Skeletal muscle tissue (tissue), 4 donors: ENCODE results near the gene PRKAB1. TPM values are rescaled to one million over a fixed set of nuclear protein-coding genes. Genes with fewer than 3 reads are reported as not detected.

ENCODE experiments used
- H3K27ac ChIP-seq: one replicate; pipeline ENCODE4 v1.7.0; 2013; ENCODE audit warnings: mild to moderate bottlenecking, low read depth, low read length, inconsistent platforms
- H3K27me3 ChIP-seq, 3 donors: one replicate each; pipeline ENCODE4 v1.7.0; 2013; ENCODE audit warnings: low read length in 3 of 3; ENCODE audit not compliant: control insufficient read depth in 3 of 3, insufficient read depth in 3 of 3
- H3K36me3 ChIP-seq, 3 donors: one replicate each; pipeline ENCODE4 v1.7.0; 2013; ENCODE audit warnings: low read length in 3 of 3; ENCODE audit not compliant: control insufficient read depth in 3 of 3, insufficient read depth in 3 of 3
- H3K4me1 ChIP-seq, 3 donors: one replicate each; pipeline ENCODE4 v1.7.0; 2013; ENCODE audit warnings: low read length in 3 of 3, mild to moderate bottlenecking in 3 of 3; ENCODE audit not compliant: control insufficient read depth in 3 of 3, insufficient read depth in 3 of 3
- H3K4me3 ChIP-seq, 3 donors: one replicate each; pipeline ENCODE4 v1.7.0; 2013; ENCODE audit warnings: low read length in 3 of 3
- H3K9ac ChIP-seq, 3 donors: one replicate each; pipeline ENCODE4 v1.7.0; 2013; ENCODE audit warnings: low read length in 3 of 3, mild to moderate bottlenecking in 3 of 3, moderate library complexity in 2 of 3, low read depth in 1 of 3
- H3K9me3 ChIP-seq, 3 donors: one replicate each; pipeline ENCODE4 v1.7.0; 2013; ENCODE audit warnings: low read length in 3 of 3; ENCODE audit not compliant: control insufficient read depth in 3 of 3
- total RNA-seq: library from RNA; depleted of rRNA; stranded (reverse); fragments of >200 nt; gene quantifications from one replicate; pipeline ENCODE4 v1.2.3, GENCODE V29; 2014
- donor health status: Osteomylitis.

The PRKAB1 gene
- total RNA-seq, 1 donor from 2014 or later, result 12.5 TPM

DNA sequence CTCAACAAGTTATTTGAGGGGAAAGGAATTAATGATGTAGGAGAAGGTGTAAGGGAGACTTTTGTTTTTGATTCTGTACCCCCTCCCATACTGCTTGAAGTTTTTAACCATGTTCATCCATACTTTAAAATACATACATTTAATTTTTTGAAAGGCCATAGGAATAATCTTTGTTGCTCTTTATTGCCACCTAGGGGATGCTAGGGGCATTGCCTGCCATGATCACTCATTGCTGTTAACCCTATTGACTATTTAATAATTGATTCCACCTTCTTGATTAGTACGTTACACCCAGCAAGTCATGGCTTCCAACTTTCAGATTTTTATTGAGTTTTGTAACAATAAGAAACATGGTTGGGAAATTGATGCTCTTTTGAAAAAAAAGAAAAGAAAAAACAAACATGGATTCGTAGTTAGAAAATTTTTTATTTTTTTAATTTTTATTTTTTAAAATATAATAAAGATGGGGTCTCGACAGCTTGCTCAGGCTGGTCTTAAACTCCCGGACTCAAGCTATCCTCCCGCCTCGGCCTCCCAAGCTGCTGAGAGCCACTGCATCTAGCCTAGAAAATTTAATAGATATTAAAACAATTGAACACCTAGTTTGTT lies 8.5 kb upstream of the PRKAB1 start:
- H3K9ac ChIP-seq, result no peak overlapping the region
- H3K27me3 ChIP-seq, result no peaks in the 10 kb centered on the region
- no peak overlapping the region for H3K4me3 ChIP-seq
- no peaks in the 10 kb centered on the region for H3K36me3 ChIP-seq
- H3K9me3 ChIP-seq, result no peaks in the 10 kb centered on the region
- no peaks in the 10 kb centered on the region for H3K4me1 ChIP-seq
- H3K27ac ChIP-seq, result no peak overlapping the region

DNA sequence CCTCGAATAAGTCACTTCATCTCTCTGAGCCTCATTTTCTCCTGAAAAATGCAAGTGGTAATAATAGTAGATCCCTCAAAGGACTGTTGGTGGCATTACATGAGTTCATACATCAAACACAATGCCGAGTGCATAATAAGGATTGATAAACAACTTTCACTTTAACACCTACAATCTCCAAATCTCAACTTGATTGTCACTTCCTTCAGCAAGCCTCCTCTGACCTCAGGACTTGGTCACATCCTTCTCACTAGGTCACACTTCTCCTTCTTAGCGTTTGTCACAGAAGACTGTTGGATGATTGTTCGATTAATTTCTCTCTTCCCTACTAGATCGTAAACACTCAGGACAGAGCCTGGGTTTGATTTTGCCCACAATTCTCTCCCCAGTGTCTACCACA lies 7.9 kb upstream of the PRKAB1 start:
- no peak overlapping the region for H3K9ac ChIP-seq
- H3K9me3 ChIP-seq, result no peaks in the 10 kb centered on the region
- H3K36me3 ChIP-seq, result no peaks in the 10 kb centered on the region
- H3K27ac ChIP-seq, result no peak overlapping the region
- no peak overlapping the region for H3K4me3 ChIP-seq
- H3K4me1 ChIP-seq, result no peaks in the 10 kb centered on the region
- no peaks in the 10 kb centered on the region for H3K27me3 ChIP-seq

DNA sequence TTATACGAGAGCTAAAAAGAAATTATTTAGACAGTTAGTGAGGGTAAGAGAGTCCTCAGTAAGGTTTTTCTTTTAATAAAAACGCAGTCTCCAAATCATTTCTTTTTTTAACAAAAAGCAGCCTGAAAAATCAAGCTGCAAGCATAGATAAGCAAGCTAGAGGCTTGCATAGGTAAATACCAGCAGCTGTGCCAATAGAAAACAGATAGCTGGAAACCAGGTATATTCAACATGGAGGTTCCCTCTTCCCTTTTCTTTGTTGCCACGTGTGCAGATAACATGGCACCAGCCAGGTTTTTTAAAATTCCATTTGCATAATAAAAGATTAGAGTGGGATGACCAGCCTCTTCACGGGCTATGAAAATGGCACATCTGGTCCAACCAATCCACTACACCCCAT lies 6.1 kb upstream of the PRKAB1 start:
- H3K4me3 ChIP-seq, result no peak overlapping the region
- peaks cover 1 to 2% (median 2%) of the 10 kb centered on the region in 3 donors for H3K4me1 ChIP-seq
- H3K9ac ChIP-seq, result no peak overlapping the region
- H3K36me3 ChIP-seq, result no peaks in the 10 kb centered on the region
- no peaks in the 10 kb centered on the region for H3K27me3 ChIP-seq
- no peak overlapping the region for H3K27ac ChIP-seq
- H3K9me3 ChIP-seq, result no peaks in the 10 kb centered on the region

DNA sequence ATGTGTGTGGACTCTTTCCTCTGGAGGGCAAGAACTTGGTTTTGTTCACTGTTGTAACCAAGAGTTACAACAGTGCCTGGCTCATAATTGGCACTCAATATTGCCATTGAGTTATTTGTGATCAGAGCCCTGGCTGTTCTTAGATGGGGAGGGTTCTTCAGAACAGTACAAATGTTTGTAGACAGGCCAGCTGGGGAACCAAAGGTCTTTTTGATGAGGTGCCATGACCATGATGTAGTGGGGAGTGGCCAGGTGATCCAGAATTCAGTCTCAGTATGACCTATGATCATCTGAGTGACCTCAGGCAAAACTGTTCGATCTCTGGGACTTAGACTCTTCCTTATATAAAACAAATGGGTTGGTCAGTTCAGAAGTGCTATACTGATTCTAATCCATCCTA lies 3.3 kb upstream of the PRKAB1 start:
- Histone ChIP-seq H3K4me1 (peaks cover 12 to 20% (median 13%) of the 10 kb centered on the region in 3 donors), H3K27ac (no peak overlapping the region), H3K4me3 (no peak overlapping the region), H3K36me3 (no peaks in the 10 kb centered on the region), H3K9me3 (no peaks in the 10 kb centered on the region), H3K27me3 (no peaks in the 10 kb centered on the region), H3K9ac (no peak overlapping the region)

DNA sequence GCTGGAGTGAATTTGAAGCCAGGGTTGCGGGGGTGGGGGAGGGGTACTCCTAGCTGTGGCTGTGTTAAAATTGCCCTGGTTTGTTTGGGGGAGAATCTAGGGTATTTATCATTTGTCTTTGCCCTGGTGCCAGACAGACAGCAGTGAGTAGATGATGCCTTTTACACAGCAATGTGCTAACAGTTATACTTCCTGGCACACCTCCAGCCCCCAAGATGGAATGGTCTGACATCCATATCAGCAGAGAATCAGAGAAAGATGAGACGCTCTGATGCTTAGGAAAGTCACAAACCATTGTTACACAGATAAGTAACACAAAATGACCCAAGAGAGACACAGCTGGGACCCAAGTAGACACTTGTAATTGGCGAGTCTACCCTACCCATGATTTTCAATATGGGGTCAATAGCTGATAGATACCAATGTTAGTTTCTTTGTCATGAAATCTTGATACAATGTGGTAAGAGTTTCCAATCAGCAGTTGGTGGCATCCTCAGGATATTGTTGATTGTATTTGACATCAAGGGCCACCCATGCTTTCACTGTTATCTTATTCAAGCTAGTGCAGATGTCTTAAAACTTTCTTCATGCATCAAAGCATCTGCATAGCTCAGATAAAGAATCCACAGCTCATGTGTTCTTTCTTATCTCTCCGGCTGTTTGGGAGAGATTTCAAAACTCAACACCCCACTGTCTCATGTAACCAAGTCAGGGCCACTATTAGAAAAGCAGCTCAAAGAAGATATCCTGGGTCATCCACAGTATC lies 2.6 kb upstream of the PRKAB1 start:
- no peak overlapping the region for H3K27ac ChIP-seq
- peaks cover 0 to 6% (median 4%) of the 10 kb centered on the region in 3 donors for H3K36me3 ChIP-seq
- no peak overlapping the region for H3K4me3 ChIP-seq
- H3K4me1 ChIP-seq, result peaks cover 19 to 27% (median 20%) of the 10 kb centered on the region in 3 donors
- H3K9ac ChIP-seq, result peak overlapping the region in 1 of 3 donors; percentile 3
- no peaks in the 10 kb centered on the region for H3K9me3 ChIP-seq
- H3K27me3 ChIP-seq, result no peaks in the 10 kb centered on the region

DNA sequence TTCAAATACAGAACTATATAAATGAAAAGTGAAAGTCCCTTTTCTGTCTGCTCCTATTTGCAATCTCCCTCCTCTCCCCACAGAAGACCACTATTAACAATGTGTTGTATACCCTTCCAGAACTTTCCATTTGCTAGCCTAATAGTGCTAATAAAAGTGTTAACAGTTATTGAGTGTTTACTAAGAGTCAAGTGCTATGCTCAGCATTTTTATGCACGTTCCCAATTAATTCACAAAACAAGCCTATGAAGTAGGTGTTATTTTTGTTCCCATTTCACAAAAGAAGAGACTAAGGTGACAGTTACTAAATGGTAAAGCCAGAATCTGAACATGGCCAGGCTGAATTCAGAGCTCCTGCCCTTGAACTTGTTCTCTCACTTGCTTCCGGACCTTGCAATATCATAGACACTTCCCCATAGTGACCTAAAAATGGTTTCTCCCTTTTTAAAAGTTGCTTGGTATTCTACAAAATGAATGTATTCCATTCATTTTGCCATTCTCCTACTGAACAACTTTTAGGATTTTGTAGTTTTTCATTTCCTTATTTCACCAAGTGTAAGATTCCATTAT lies 1.6 kb upstream of the PRKAB1 start:
- no peaks in the 10 kb centered on the region for H3K27me3 ChIP-seq
- peaks cover 0 to 11% (median 6%) of the 10 kb centered on the region in 3 donors for H3K36me3 ChIP-seq
- H3K4me3 ChIP-seq, result no peak overlapping the region
- no peaks in the 10 kb centered on the region for H3K9me3 ChIP-seq
- peaks cover 20 to 30% (median 24%) of the 10 kb centered on the region in 3 donors for H3K4me1 ChIP-seq
- H3K9ac ChIP-seq, result no peak overlapping the region
- H3K27ac ChIP-seq, result no peak overlapping the region

DNA sequence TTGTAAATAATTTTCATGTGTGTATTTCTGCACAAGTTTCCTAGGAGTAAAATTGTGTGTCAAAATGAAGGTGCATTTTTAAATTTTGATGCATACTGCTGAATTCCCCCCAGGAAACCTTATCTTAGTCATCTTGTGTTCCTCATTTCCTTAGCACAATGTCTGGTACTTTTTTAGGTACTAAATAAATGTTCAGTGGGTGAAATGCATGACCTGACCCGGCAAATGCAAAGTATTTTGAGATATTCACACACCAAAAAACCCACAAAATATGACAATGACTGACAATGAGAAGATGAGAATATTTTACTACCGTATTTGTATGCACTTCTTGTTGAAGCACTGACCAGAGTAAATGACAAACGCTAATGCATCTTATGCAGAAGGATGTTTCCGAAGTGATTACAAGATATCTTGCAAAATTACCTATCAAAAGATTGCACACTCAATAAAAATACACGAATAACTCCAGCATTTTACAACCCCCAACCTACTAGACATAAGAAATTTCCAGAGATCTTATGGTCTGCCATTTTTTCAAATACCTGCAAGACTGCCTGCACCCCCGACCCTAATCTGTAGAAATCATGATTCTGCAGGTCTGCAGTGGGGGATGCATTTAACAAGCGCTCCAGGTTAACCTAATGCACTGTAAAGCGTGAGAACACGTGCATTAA lies 895 bp upstream of the PRKAB1 start:
- Histone ChIP-seq H3K4me3 (peak overlapping the region; percentile 91 to 97 (median 94)), H3K27ac (peak overlapping the region; percentile 90), H3K36me3 (peaks cover 0 to 15% (median 11%) of the 10 kb centered on the region in 3 donors), H3K9ac (peak overlapping the region; percentile 51 to 78 (median 74)), H3K27me3 (no peaks in the 10 kb centered on the region), H3K9me3 (no peaks in the 10 kb centered on the region), H3K4me1 (peaks cover 20 to 30% (median 24%) of the 10 kb centered on the region in 3 donors)

DNA sequence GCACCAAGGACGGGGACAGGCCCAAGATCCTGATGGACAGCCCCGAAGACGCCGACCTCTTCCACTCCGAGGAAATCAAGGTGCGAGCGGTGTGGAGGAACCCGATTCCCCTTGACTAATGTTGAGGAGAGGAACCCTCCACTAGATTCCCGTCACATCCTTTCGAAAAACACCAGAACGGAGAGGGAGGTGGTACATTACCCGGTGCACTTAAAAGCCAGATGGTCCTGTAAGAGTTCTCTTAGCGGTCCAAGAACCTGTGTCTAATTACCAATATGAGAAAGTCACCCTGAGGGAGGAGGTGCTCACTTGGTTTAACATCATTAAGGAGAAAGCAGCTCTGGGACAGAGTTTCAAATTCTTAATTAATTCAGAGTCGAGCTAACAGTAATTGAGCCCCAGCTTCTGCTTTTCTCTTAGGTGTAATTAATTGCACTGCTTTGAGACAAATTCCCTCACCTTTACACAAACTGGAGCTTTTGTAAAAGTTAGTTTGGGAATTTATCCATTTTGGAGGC lies 450 bp downstream of the PRKAB1 start:
- H3K4me1 ChIP-seq, result peaks cover 24 to 35% (median 32%) of the 10 kb centered on the region in 3 donors

DNA sequence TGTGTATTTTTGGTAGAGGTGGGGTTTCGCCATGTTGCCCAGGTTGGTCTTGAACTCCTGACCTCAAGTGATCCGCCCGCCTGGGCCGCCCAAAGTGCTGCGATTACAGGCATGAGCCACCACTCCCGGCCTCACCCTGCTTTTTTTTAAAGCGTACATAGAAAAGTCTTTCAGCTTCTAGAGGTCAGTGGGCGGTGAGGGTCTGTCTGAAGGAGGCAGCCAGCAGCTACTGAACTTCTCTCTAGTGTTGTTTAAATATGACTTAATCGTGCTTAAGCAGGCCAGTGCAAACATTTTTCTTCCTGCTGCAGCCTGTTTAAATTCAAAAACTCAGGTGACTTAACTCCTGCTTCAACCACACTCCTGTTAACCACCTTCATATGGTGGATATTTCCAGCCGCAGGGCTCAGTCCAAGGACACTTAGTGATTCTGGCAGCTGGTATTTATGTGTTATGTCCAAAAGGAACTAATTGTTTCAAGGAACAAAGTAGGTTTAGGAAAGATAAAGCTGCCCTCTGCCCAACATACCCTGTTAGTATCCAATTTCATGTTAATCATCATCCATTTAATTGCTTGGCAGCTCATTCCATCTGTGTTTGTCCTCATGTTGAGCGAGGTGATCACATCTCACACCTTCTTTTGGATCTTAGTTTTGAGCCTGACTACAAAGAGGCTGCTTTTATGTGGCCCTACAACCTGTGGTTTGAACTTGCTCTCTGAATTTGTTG lies 2.0 kb downstream of the PRKAB1 start:
- no peak overlapping the region for H3K4me3 ChIP-seq
- peak overlapping the region in 2 of 3 donors; percentile 8 to 47 for H3K9ac ChIP-seq
- peaks cover 25 to 46% (median 42%) of the 10 kb centered on the region in 3 donors for H3K4me1 ChIP-seq
- no peak overlapping the region for H3K27ac ChIP-seq
- H3K9me3 ChIP-seq, result no peaks in the 10 kb centered on the region
- H3K36me3 ChIP-seq, result peaks cover 25 to 43% (median 37%) of the 10 kb centered on the region in 3 donors
- H3K27me3 ChIP-seq, result no peaks in the 10 kb centered on the region

More for the DNA sequence above, 450 bp downstream of the PRKAB1 start:
- Histone ChIP-seq H3K4me3 (peak overlapping the region; percentile 91 to 97 (median 94)), H3K9ac (peak overlapping the region; percentile 95 to 97 (median 97)), H3K27me3 (no peaks in the 10 kb centered on the region), H3K27ac (peak overlapping the region; percentile 90), H3K36me3 (peaks cover 12 to 28% (median 23%) of the 10 kb centered on the region in 3 donors), H3K9me3 (no peaks in the 10 kb centered on the region)
